ENCODE measurements around the gene AMBRA1.
A peak's percentile ranks its signal among the peaks of the same experiment; 100 is the strongest.

Gene AMBRA1

DNA sequence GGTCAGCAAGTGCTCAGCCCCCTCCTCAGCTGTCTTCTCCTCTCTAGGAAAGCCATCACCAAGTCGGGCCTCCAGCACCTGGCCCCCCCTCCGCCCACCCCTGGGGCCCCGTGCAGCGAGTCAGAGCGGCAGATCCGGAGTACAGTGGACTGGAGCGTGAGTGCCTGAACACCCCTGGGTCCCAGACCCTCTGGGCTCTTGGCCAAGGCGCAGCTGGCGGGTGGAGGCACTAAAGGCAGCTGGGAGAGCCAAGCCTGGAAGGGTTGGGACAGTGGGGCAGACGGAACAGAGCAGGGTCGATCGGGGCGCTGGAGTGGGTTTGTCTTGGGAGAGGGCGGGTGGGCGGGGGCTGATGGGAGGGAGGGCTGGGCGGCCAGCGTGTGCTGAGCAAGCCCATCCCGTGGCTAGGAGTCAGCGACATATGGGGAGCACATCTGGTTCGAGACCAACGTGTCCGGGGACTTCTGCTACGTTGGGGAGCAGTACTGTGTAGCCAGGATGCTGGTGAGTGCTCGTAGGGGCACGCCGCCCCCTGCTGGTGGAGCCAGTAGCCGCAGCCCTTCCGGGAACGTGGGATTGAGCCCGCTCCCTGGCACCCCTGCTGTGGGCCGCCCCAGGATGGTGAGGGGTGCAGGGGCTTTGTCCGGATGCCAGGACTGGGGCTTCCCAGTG lies 226.4 kb downstream of the AMBRA1 start:
- H3K4me1 ChIP-seq (ENCODE audit: insufficient read depth, low read length), result peaks cover 12% of the 10 kb centered on the region
- no peaks in the 10 kb centered on the region for H3K9me3 ChIP-seq (ENCODE audit: insufficient read depth, low read length, severe bottlenecking)
- peak; percentile 81 for ATAC-seq (ENCODE audit: insufficient read depth, low read depth)
- peaks cover 70% of the 10 kb centered on the region for H3K79me2 ChIP-seq (ENCODE audit: insufficient read depth, low read length)
- H4K20me1 ChIP-seq (ENCODE audit: insufficient read depth, low read length), result peaks cover 67% of the 10 kb centered on the region
- no peak overlapping the region for H2AFZ ChIP-seq (ENCODE audit: low read depth, low read length)
- no peak overlapping the region for H3K4me3 ChIP-seq (ENCODE audit: low read depth in 1 of 2, low read length in 2 of 2)
- TF ChIP-seq, protein P1, sequence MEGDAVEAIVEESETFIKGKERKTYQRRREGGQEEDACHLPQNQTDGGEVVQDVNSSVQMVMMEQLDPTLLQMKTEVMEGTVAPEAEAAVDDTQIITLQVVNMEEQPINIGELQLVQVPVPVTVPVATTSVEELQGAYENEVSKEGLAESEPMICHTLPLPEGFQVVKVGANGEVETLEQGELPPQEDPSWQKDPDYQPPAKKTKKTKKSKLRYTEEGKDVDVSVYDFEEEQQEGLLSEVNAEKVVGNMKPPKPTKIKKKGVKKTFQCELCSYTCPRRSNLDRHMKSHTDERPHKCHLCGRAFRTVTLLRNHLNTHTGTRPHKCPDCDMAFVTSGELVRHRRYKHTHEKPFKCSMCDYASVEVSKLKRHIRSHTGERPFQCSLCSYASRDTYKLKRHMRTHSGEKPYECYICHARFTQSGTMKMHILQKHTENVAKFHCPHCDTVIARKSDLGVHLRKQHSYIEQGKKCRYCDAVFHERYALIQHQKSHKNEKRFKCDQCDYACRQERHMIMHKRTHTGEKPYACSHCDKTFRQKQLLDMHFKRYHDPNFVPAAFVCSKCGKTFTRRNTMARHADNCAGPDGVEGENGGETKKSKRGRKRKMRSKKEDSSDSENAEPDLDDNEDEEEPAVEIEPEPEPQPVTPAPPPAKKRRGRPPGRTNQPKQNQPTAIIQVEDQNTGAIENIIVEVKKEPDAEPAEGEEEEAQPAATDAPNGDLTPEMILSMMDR (IDR thresholded peaks at IDR 0.05; ENCODE audit: borderline replicate concordance, extremely low read depth, low read length, poor library complexity, severe bottlenecking), result peak; percentile 82
- TF ChIP-seq EZH2 (IDR thresholded peaks at IDR 0.05; ENCODE audit: borderline replicate concordance, low read depth, low read length, severe bottlenecking), result no peak
- no peaks in the 10 kb centered on the region for H3K27me3 ChIP-seq (ENCODE audit: insufficient read depth, low read length, poor library complexity)
- no peak overlapping the region for H3K4me2 ChIP-seq (ENCODE audit: insufficient read depth, low read length)
- peaks cover 89% of the 10 kb centered on the region for H3K36me3 ChIP-seq (ENCODE audit: insufficient read depth, low read length)
- DNase-seq, result peak; percentile 75
- no peak overlapping the region for H3K9ac ChIP-seq (ENCODE audit: low read depth, low read length)
- H3K27ac ChIP-seq (ENCODE audit: low read length), result no peak overlapping the region

DNA sequence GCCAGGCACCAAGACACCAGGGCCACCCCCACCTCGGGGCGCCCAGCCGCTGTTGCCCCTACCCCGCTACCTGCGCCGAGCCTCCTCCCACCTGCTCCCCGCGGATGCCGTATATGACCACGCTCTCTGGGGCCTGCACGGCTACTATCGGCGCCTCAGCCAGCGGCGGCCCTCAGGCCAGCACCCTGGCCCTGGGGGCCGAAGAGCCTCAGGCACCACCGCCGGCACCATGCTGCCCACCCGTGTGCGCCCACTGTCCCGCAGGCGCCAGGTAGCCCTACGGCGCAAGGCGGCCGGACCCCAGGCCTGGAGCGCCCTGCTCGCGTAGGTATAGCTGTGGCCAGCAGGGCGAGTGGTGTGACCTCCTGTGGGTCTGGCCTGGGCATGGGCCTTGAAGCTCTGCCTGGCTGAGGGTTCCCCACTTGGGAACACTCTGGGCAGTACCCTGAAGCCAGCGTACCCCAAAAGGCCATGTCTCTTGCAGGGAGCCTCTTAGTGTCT lies 227.1 kb downstream of the AMBRA1 start:
- Histone ChIP-seq H3K36me3 (ENCODE audit: insufficient read depth, low read length) (peaks cover 86% of the 10 kb centered on the region), H3K27me3 (ENCODE audit: insufficient read depth, low read length, poor library complexity) (no peaks in the 10 kb centered on the region), H4K20me1 (ENCODE audit: insufficient read depth, low read length) (peaks cover 70% of the 10 kb centered on the region), H3K27ac (ENCODE audit: low read length) (no peak overlapping the region), H3K9ac (ENCODE audit: low read depth, low read length) (no peak overlapping the region), H3K4me1 (ENCODE audit: insufficient read depth, low read length) (peaks cover 19% of the 10 kb centered on the region), H2AFZ (ENCODE audit: low read depth, low read length) (no peak overlapping the region), H3K4me2 (ENCODE audit: insufficient read depth, low read length) (no peak overlapping the region), H3K79me2 (ENCODE audit: insufficient read depth, low read length) (peaks cover 76% of the 10 kb centered on the region), H3K4me3 (ENCODE audit: low read depth in 1 of 2, low read length in 2 of 2) (no peak overlapping the region), H3K9me3 (ENCODE audit: insufficient read depth, low read length, severe bottlenecking) (no peaks in the 10 kb centered on the region)
- DNase-seq (no peak), ATAC-seq (ENCODE audit: insufficient read depth, low read depth) (no peak)
- no peak for TF ChIP-seq EZH2 (IDR thresholded peaks at IDR 0.05; ENCODE audit: borderline replicate concordance, low read depth, low read length, severe bottlenecking)
- TF ChIP-seq, protein P1 (IDR thresholded peaks at IDR 0.05; ENCODE audit: borderline replicate concordance, extremely low read depth, low read length, poor library complexity, severe bottlenecking), result no peak

DNA sequence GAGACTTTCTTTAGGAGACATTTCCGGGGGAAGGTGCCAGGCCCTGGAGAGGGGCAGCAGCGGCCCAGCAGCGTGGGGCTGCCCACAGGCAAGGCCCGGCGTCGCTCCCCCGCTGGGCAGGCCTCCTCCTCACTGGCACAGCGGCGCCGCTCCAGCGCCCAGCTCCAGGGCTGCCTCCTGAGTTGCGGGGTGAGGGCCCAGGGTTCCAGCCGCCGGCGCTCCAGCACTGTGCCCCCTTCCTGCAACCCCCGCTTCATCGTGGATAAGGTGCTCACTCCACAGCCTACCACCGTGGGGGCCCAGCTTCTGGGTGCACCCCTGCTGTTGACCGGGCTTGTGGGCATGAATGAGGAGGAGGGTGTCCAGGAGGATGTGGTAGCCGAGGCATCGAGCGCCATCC lies 227.6 kb downstream of the AMBRA1 start:
- peaks cover 22% of the 10 kb centered on the region for H3K4me1 ChIP-seq (ENCODE audit: insufficient read depth, low read length)
- H3K36me3 ChIP-seq (ENCODE audit: insufficient read depth, low read length), result peaks cover 81% of the 10 kb centered on the region
- DNase-seq (no peak), ATAC-seq (ENCODE audit: insufficient read depth, low read depth) (no peak)
- H3K27ac ChIP-seq (ENCODE audit: low read length), result no peak overlapping the region
- H3K9me3 ChIP-seq (ENCODE audit: insufficient read depth, low read length, severe bottlenecking), result no peaks in the 10 kb centered on the region
- H3K79me2 ChIP-seq (ENCODE audit: insufficient read depth, low read length), result peaks cover 81% of the 10 kb centered on the region
- H4K20me1 ChIP-seq (ENCODE audit: insufficient read depth, low read length), result peaks cover 70% of the 10 kb centered on the region
- H3K27me3 ChIP-seq (ENCODE audit: insufficient read depth, low read length, poor library complexity), result no peaks in the 10 kb centered on the region
- H3K4me2 ChIP-seq (ENCODE audit: insufficient read depth, low read length), result no peak overlapping the region
- H2AFZ ChIP-seq (ENCODE audit: low read depth, low read length), result no peak overlapping the region
- H3K9ac ChIP-seq (ENCODE audit: low read depth, low read length), result no peak overlapping the region
- no peak overlapping the region for H3K4me3 ChIP-seq (ENCODE audit: low read depth in 1 of 2, low read length in 2 of 2)
- TF ChIP-seq EZH2 (IDR thresholded peaks at IDR 0.05; ENCODE audit: borderline replicate concordance, low read depth, low read length, severe bottlenecking), result no peak
- TF ChIP-seq, protein P1 (IDR thresholded peaks at IDR 0.05; ENCODE audit: borderline replicate concordance, extremely low read depth, low read length, poor library complexity, severe bottlenecking), result no peak
